Esophagus muscularis mucosa (tissue), 4 donors: ENCODE data around the gene CUL3. TPM values are rescaled to one million over a fixed set of nuclear protein-coding genes. Genes with fewer than 3 reads are reported as not detected.

Experiments
- DNase-seq: peaks from one replicate; pipeline ENCODE4 v3.0.0-alpha.2; 2017; ENCODE audit errors: extremely low spot score
- H3K27ac ChIP-seq, 4 donors: fragments of 200-600 bp; sonication (generic); replicated peaks in 1 of 4; 1 replicate in 3 of 4; 2 replicates in 1 of 4; pipeline ENCODE4 v1.5.1; 2016 to 2019; ENCODE audit warnings: mild to moderate bottlenecking in 1 of 4
- H3K27me3 ChIP-seq, 4 donors: fragments of 200-600 bp; sonication (generic); one replicate each; pipeline versions ENCODE4 v1.5.1 to v1.6.0; 2016 to 2019
- H3K36me3 ChIP-seq, 4 donors: fragments of 200-600 bp; sonication (generic); one replicate each; pipeline ENCODE4 v1.5.1; 2016 to 2019
- H3K4me1 ChIP-seq, 4 donors: fragments of 200-600 bp; sonication (generic); one replicate each; pipeline ENCODE4 v1.5.1; 2016 to 2019
- H3K4me3 ChIP-seq, 4 donors: fragments of 200-600 bp; sonication (generic); 1 replicate in 2 of 4; 2 replicates in 2 of 4; pipeline ENCODE4 v1.5.1; 2016 to 2019; ENCODE audit warnings: mild to moderate bottlenecking in 4 of 4, moderate library complexity in 1 of 4
- H3K9me3 ChIP-seq, 4 donors: fragments of 200-600 bp; sonication (generic); 1 replicate in 3 of 4; 2 replicates in 1 of 4; pipeline ENCODE4 v1.5.1; 2016 to 2019
- EP300 ChIP-seq: sonication (generic); formaldehyde crosslinking; IDR thresholded peaks from one replicate; pipeline ENCODE4 v1.6.1; 2017; ENCODE audit warnings: antibody characterized with exemption
- POLR2A ChIP-seq: fragments of 450-650 bp; IDR thresholded peaks from one replicate; pipeline ENCODE4 v1.6.1; 2017; ENCODE audit warnings: antibody characterized with exemption, moderate library complexity, mild to moderate bottlenecking, low read depth
- POLR2AphosphoS5 ChIP-seq, 2 donors: sonication (generic); formaldehyde crosslinking; IDR thresholded peaks; one replicate each; pipeline ENCODE4 v1.6.1; 2017; ENCODE audit warnings: antibody characterized with exemption in 2 of 2
- WGBS: methylation state at CpG from one replicate; pipeline ENCODE4 v1.1.5; 2018; 5-methylcytosine and 5-hydroxymethylcytosine counted together
- intact Hi-C: fragments of 100-400 bp; cut with DNase I; formaldehyde crosslinking; loops from one replicate; pipeline ENCODE4 v1.15.1; 2023
- total RNA-seq, 4 donors: library from RNA; depleted of rRNA; stranded (reverse); fragments of >200 nt; gene quantifications; one replicate each; pipeline versions ENCODE4 v1.1.0 to v1.2.1, GENCODE V29; 2016
- TF ChIP-seq, protein P1 (sequence below), 3 experiments: fragments of 200-600 bp in 2 of 3; fragments of 450-650 bp in 1 of 3; sonication (generic) in 2 of 3; IDR thresholded peaks; one replicate each; pipeline ENCODE4 v1.5.1; 2017 to 2019; ENCODE audit warnings: antibody characterized with exemption in 3 of 3, mild to moderate bottlenecking in 2 of 3, moderate library complexity in 1 of 3

CUL3 gene
- total RNA-seq, 4 donors from 2014 or later: 50.9 to 66.4 (median 59.7) TPM

- no peaks in the 10 kb centered on the region for H3K9me3 ChIP-seq
Measured at GRCh38 chr2:224457408-224458096, 127.6 kb downstream of the CUL3 start.

DNA sequence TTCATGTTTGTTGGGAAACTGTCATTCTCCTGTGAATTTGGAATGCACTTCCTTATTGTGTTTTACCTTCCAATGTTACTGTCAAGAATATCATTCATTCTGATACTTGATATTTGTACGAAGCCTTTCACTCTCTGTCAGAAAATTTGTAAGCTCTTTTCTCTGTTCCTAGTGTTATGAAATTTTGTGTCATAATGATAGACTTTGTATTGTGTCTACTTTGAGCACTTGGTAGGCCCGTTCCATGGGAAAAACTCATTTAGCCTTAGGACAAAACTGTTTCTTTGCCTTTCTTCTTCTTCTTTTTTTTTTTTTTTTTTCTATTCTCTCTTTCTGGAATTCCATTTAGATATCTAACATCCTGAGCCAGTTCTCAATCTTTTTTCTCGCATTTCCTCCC is 131.3 kb downstream of the CUL3 start:
- Histone ChIP-seq H3K9me3 (no peaks in the 10 kb centered on the region), H3K27ac (no peak overlapping the region), H3K4me3 (no peak overlapping the region), H3K36me3 (no peaks in the 10 kb centered on the region), H3K27me3 (no peaks in the 10 kb centered on the region), H3K4me1 (no peaks in the 10 kb centered on the region)
- no peak for DNase-seq
- WGBS: 94% methylated on average over 3 of the region's 3 CpGs
- intact Hi-C loops: no loop called here
- TF ChIP-seq, protein P1, sequence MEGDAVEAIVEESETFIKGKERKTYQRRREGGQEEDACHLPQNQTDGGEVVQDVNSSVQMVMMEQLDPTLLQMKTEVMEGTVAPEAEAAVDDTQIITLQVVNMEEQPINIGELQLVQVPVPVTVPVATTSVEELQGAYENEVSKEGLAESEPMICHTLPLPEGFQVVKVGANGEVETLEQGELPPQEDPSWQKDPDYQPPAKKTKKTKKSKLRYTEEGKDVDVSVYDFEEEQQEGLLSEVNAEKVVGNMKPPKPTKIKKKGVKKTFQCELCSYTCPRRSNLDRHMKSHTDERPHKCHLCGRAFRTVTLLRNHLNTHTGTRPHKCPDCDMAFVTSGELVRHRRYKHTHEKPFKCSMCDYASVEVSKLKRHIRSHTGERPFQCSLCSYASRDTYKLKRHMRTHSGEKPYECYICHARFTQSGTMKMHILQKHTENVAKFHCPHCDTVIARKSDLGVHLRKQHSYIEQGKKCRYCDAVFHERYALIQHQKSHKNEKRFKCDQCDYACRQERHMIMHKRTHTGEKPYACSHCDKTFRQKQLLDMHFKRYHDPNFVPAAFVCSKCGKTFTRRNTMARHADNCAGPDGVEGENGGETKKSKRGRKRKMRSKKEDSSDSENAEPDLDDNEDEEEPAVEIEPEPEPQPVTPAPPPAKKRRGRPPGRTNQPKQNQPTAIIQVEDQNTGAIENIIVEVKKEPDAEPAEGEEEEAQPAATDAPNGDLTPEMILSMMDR (IDR thresholded peaks at IDR 0.05): no peak
- no peak for TF ChIP-seq POLR2AphosphoS5 (IDR thresholded peaks at IDR 0.05)
- TF ChIP-seq POLR2A: no peak
- no peak for TF ChIP-seq EP300

More at GRCh38 chr2:224457408-224458096, 127.6 kb downstream of the CUL3 start:
- Histone ChIP-seq H3K36me3 (no peaks in the 10 kb centered on the region), H3K27me3 (no peaks in the 10 kb centered on the region), H3K4me3 (no peak overlapping the region), H3K4me1 (no peaks in the 10 kb centered on the region), H3K27ac (no peak overlapping the region)
- 95% methylated on average over 10 of the region's 10 CpGs for WGBS
- DNase-seq: no peak
- no peak for TF ChIP-seq POLR2A
- no peak for TF ChIP-seq POLR2AphosphoS5 (IDR thresholded peaks at IDR 0.05)
- TF ChIP-seq, protein P1 (IDR thresholded peaks at IDR 0.05): no peak
- no peak for TF ChIP-seq EP300
- intact Hi-C loops: no loop called here

GRCh38 chr2:224449212-224450147 is 135.7 kb downstream of the CUL3 start:
- H3K36me3 ChIP-seq: no peaks in the 10 kb centered on the region
- 60% methylated on average over 4 of the region's 4 CpGs for WGBS
- H3K27ac ChIP-seq: no peak overlapping the region
- H3K4me1 ChIP-seq: no peaks in the 10 kb centered on the region
- no peak overlapping the region for H3K4me3 ChIP-seq
- TF ChIP-seq EP300: no peak
- TF ChIP-seq, protein P1 (IDR thresholded peaks at IDR 0.05): peak; percentile 21 to 48 (median 28)
- H3K9me3 ChIP-seq: no peaks in the 10 kb centered on the region
- H3K27me3 ChIP-seq: peaks cover 0 to 3% (median 0%) of the 10 kb centered on the region in 4 donors
- no peak for DNase-seq
- intact Hi-C loops: no loop called here

DNA sequence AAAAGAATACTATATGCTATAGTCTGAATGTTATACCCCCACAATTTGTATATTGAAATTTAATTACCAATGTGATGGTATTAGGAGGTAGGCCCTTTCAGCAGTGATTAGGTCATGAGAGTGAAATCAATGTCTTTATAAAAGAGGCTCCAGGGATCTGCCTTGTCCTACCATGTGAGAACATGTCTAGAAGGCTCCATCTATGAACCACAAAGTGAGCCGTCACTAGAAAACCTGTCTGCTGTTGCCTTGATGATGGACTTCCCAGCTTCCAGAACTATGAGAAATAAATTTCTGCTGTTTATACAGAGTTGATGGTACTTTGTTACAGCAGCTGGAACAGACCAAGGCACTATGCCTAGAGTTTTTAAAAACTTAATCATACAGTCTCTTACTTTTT is 136.9 kb downstream of the CUL3 start:
- Histone ChIP-seq H3K36me3 (no peaks in the 10 kb centered on the region), H3K9me3 (no peaks in the 10 kb centered on the region), H3K27me3 (peaks cover 0 to 8% (median 2%) of the 10 kb centered on the region in 4 donors)

More for the DNA sequence above, 136.9 kb downstream of the CUL3 start:
- Histone ChIP-seq H3K4me1 (no peaks in the 10 kb centered on the region), H3K27ac (no peak overlapping the region), H3K4me3 (no peak overlapping the region)
- WGBS: 95% methylated on average over 1 of the region's 1 CpG
- no peak for DNase-seq
- intact Hi-C loops: no loop called here
- TF ChIP-seq EP300 (no peak), POLR2AphosphoS5 (IDR thresholded peaks at IDR 0.05) (no peak), POLR2A (no peak)
- TF ChIP-seq, protein P1 (IDR thresholded peaks at IDR 0.05): no peak
